Measurements from ENCODE around the gene DYRK1B.
"Not testable (repeated sequence)": the region's sequence is repeated elsewhere in the genome, so short reads cannot be mapped to it uniquely, and the experiment has no call there.

The DYRK1B gene

DNA sequence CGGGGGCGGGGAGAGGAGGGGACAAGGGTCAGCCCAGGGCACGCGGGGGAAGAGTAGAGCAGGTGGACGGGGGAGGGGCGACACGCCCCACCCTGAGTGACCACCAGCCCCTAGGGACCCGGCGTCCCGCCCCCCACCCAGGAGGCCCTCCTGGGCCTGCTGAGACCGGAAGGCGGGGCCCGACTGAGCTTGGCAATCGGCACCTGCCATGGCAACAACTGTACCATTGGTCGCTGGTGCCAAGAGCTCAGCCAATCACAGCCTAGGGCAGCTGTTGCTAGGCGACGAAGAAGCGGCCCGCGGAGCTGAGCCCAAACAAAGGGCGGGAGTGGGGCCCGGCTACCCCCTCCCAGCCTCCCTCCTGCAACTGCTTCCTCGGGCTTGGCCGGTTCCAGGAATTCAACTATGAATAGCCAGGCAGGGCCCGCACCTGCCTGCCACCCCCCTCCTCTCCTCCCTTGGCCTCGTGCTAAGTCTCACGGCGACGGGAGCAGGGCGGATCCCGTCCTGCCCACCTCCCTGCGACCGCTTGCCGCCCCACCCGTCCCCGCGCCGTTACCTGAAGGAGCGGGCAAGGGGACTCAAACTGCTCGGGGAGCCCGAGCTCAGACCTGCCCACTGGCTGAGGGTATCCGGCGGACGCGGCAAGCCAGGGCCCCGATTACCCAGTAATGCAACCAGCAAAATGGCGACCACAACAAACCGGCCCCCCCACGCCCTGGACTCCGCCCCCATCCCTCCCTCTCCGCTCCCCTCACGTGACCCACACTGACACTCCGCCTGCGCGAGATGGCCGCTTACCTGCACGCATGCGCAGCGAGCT is at the start of gene DYRK1B:
DYRK1B (minus strand) TSS at position 699 of the 823 bp plus-strand sequence. CDS start 2,295 bp downstream, outside the sequence.
- peak; percentile 95 to 98 (median 98) for DNase-seq

DNA sequence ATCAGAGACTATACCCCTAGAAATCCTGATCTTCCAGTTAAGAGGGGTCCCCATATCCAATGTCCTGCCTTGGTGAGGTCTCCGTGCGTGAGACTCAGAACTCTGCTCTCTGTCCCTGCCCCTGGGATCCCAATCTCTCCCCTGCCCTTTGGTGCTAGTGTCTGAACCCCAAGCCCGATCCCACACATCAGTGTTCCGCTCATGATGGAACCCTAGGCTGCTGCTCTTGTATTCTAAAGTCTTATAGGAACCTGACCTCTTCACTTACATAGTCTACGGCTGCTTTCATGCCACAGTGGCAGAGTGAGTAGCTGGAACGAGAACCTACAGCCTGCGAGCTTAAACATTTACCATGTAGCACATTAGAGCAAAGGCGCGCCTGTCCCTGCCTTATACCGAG is 48.7 kb upstream of the DYRK1B start:
- not testable (repeated sequence) for DNase-seq

DNA sequence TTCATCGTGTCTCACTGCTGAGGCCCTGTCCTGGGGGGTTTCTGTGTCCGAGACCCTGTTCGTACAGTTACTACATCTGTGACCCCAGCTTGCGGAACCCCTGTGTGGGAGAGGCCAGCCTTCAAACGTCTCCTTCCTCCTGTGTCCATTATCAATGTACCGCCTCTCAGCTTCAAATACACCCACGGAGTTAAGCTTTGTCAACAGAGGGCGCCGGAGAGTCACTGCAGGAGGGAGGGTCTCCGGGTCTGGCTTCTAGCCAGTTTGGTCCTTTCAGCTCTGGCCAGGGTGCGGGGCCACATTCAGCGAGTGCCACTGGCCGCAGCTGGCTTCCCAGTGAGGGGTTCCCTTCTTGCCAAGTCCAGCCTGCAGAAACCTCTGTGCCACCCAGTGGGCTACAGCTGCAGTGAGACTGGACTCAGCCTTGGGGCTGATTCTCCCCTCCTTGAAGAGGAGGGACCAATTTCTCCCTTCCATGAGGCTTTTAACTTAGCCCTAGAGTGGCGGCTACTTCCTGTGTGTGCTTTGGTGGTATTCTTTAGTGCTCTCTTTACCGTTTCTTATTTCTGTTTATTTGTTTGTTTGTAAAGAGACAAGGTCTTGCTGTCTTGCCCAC is 47.6 kb upstream of the DYRK1B start:
- peak in 3 of 6 experiments; percentile 12 to 46 (median 24) for DNase-seq

DNA sequence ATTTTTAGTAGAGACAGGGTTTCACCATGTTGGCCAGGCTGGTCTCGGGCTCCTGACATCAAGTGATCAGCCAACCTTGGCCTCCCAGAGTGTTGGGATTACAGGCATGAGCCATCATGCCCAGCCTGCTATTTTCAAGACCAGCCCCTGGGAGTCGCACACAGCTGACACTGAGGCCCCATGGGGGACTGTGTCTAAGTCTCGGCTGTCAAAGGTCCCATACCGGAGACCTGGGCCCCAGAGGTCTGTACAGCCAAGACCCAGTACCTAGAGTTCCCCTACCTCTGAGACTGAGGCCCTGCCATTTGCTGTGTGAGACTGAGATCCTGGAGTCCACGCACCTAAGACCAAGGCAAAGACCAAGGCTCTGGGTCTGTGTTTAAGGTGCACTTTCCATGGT is 46.3 kb upstream of the DYRK1B start:
- DNase-seq, result not testable (repeated sequence)

DNA sequence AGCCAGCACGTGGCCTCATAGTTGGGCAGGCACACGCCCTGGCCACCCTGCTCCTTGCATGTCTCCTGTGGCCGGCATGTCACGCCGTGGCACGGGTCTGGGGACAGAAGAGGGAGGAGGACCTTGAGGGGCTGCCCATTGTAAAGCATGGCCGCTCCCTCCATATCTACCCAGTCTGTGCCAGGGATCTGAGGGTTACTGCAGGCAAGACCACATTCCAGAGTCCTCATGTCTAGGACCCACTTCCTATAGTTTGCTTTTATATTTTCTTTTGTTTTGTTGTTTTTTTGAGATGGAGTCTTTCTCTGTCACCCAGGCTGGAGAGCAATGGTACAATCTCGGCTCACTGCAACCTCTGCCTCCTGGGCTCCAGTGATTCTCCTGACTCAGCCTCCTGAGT is 45.8 kb upstream of the DYRK1B start:
- DNase-seq, result not testable (repeated sequence)

DNA sequence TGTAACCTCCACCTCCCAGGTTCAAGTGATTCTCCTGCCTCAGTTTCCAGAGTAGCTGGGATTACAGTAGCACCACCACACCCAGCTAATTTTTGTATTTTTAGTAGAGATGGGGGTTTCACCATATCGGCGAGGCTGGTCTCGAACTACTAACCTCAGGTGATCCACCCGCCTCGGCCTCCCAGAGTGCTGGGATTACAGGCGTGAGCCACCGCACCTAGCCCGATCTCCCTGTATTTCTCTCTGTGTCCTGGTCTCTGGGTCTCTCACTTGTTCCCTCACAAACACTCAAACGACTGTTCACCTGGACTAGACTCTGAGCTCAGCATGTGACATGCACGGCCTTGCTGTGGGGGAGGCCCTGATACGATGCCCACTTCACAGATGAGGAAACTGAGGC is 44.9 kb upstream of the DYRK1B start:
- not testable (repeated sequence) for DNase-seq

DNA sequence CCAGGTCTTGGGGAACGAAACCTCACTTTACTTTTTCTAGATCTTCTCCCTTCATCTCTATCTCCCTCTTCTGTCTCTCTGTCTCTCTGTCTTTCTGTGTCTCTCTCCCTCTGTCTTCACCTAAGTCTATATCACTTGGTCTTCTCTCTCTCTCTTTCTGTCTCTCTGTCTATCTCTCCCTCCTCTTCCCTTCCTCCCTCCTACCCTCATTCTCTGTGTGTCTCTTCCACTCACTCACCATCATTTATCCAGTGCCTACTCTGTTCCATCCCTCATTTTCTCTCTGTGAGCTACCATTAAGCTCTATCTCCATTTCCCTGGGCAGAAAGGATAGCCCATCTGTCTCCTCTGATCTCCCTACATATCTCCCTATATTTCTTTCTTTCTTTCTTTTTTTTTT is 44.4 kb upstream of the DYRK1B start:
- no peak for DNase-seq

DNA sequence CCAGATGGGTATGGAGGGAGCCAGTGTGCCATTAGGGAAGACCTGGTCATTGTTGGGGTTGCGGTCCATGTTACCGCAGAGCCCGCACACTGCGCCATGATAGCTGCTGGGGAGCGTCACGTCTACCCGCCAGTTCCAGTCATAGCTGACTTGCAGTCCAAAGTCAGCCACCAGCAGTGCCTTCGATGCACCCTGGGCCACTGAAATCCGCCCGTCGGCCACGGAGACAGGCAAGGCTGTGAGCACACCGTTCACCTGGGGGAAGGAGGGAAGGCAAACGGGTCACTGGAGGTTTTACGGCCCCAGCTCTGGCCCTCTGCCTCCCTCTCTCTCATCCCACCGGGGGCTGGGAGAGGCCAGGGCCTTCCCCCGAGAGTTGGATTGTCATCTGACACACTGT is 44.0 kb upstream of the DYRK1B start:
- DNase-seq, result not testable (repeated sequence)

DNA sequence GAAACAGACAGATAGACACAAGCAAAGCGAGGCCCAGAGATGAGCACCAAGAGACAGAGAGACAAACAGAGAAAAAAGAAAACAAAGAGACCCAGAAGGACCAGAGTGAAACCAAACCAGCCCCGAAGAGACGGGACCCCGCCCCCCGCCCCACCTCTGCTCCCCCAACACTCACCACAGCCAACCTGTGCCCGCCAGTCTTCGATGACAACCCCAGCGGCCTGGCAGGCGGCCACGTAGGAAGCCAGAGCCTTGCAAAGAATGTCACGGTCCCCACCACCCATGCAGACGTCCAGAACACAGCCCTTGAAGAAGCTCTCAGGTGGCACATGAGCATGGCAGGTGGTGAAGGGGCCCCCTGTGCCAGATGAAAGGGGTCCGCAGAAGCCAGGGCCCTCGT is 43.5 kb upstream of the DYRK1B start:
- DNase-seq, result peak in 1 of 6 experiments; percentile 53

DNA sequence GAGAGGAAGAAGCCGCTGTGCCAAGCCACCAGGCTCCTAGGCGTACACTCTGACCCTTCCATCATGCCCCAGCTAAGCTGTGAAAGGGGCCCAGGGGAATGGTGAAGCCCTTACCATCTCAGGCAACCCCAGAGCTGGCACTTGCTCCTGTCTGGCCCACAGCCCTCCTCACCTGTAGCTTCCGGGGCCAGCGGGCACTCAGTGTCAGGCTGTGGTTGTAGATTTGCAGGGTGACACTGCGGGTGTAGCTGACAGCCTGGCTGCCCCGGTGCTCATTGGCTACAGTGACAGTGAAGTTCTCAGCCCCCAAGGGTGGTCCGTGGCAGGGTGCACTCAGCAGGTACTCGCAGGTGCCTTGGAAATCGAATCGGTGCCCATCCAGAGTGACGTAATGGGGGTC is 42.5 kb upstream of the DYRK1B start:
- DNase-seq, result not testable (repeated sequence)

DNA sequence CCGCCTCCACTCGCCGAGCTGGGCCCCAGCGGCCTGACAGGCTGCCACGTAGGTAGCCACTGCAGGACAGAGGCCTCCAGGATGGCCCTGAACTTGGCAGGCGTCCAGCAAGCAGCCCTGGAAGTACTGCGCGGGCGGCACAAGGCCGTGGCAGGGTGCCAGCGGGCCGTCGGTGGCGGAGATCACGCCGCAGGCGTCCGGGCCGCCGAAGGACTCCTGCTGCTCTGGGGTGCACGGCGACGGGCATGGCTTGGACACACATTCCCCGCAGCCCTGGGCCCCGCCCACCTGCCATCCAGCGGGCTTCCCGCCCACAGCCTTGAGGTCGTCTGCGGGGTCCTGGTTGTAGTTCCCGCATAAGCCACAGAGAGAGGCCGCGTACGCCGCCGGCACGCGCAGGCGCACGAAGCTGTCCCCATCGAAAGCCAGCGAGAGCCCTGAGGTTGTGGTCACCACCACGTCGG is 41.5 kb upstream of the DYRK1B start:
- DNase-seq, result not testable (repeated sequence)

DNA sequence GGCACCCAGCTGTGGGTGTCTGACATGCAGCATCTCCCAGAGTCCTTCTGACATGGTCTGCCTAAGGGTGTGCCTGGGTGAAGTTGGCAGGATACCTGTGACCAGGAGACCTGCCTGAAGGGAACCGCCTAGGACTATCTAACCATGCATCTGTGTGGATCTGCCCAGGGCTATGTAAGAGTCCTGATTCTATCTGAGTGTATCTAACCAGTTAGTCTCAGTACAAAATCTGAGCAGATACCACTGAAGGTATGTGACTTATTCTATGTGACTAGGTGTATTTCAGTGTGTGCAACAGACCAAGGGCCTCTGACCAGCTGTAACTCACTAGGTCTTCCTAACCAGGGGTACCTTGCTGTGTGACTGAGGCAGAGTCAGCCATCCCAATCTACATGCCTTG is 40.4 kb upstream of the DYRK1B start:
- no peak for DNase-seq

DNA sequence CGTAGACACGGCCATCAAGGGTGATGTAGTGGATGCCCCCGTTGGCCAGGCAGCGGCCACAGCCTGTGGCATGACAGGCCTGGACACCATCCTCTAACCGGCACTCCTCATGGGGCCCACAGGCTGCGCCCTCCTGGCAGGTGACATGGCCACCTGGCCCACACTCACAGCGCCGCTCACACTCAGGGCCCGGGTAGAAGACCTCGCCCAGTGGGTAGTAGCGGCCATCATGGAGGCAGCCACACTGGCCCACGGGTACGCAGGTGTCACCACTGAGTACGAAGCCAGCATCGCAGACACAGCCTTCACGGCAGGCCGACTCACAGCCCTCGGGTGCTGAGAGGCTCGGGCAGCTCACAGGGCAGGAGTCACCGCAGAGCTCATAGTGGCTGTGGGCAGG is 39.4 kb upstream of the DYRK1B start:
- no peak for DNase-seq

DNA sequence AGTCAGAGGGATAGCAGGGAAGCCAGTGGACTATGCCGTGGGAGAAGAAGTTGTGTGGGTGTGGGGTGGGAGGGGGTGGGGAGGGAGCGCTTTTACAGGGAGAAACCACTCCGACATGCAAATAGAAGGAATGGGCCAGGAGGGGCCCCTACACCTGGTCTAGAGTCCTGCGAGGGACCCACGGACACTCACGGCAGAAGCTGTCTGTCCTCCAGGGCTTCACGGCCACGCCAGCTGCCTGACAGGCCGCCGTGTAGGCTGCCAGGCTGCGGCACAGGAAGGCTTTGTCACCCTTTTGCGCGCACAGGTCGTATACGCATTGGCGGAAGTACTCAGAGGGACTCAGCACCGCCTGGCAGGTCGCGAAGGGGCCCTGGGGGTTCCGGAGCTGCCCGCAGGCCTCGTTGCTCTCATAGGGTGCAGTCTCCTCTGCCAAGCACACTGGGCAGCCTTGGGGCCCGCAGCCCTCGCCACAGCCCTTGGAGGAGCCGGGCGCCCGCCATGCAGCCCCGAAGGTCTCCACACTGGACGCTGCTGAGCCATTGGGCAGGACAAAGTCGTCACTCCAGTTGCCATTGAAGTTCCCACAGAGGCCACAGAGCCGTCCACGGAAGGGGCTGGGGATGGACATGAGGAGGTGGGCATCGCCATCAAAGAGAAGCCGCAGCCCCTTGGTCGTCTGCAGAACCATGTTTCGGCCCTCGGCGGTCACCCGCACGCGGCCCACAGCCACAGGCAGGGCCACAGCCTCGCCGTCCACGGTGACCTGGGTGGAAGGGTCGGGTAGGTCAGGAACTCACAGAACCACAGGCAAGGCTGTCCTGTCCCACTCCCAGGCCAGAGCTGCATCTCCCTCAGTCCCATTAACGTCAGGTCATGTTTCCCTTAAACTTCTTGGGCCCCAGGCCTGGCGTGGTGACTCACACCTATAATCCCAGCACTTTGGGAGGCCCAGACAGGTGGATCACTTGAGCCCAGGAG is 38.2 kb upstream of the DYRK1B start:
- no peak for DNase-seq

DNA sequence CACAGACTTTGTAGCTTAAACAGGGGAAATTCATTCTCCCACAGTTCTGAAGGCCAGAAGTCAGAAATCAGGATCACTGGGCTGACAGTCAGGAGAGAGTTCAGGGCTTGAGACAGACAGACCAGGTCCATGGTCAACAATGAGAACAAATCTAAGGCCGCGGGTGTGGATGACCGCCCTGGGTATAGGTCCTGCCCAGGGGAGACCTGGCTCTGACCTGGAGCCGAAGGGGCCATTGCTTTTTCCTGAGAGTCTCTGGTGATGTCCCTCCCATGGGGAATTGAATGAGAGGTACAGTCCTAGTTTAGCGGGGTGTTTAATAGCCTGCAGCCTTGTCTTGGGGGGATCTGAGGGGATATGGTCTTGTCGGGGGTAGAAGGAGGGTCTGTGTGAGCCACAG is 37.4 kb upstream of the DYRK1B start:
- no peak for DNase-seq

DNA sequence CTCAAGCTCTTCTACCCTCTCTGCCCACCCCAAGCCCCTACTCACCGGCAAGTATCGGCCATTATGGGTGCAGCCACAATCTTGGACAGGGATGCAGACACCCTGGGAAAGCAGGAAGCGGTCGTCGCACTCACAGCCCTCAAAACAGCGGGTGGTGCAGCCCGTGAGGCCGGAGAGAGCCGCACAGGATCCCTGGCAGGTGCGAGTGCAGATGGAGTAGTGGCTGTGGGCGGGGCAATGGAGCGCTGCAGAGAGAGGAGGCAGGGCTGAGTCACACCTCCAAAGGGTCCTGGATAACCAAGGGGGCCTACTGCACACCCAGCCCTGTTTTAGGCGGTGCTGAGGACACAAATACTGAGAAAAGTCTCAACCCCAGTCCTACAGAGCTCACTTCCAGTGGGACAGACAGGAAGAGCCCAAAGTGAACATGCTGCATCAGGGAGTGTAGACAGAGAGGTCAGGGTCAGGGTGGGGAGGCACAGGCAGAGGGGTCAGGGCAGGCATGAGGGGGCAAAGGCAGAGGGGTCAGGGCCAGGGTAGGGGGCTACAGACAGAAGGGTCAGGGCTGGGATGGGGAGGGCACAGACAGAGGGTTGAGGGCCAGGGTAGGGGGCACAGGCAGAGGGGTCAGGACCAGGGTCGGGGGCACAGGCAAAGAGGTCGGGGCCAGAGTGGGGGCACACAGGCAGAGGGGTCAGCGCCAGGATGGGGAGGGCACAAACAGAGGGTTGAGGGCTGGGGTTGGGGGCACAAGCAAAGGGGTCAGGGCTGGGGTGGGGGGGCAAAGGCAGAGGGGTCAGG is 36.4 kb upstream of the DYRK1B start:
- DNase-seq, result no peak

DNA sequence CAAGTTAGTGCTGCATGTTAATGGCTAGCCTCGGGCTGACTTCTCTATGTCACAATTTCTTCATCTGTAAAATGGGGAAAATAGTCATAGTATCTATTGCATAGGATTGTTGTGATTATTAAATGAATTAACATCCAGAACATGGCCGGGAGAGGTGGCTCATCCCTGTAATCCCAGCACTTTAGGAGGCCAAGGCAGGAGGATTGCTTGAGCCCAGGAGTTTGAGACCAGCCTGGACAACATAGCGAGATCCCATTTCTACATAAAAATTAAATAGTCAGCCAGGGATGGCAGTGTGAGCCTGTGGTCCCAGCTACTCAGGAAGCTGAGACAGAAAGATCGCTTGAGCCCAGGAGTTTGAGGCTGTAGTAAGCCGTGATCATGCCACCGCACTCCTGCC is 34.0 kb upstream of the DYRK1B start:
- DNase-seq, result no peak

DNA sequence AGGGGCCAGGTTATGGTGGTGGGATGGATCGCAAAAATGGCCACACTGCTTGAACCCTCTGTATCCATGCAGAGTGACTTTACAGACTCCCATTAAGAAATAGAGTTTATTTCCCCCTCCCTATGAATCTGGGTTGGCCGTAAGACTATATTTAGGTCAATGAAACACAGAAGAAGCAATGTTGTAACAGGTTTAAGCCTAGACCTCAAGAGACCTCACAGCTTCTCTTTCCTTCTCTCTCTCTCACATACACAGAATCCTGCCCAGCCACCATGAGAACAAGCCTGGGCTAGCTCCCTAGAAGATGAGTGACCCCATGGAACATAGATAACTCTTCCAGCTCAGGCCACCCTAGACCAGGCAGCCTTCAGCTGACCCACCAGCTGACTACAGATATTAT is 33.2 kb upstream of the DYRK1B start:
- DNase-seq, result no peak

DNA sequence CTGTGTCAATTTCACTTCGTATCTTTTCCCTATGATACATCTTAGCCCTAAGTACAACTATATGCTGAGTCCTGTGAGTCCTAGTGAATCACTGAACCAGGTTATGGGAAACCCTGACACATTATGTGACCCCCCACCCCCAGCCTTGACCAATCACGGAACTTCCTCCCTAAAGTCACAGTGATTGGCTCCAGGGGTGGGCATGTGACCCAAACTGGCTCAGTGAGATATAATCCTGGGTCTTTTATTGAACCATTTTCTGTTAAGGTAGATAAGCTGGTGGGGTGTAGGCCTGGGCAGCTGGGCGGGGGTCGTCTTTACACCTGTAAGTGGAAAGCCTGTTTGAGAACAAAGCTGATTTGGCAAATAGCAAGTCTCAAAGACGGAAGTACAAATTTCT is 32.0 kb upstream of the DYRK1B start:
- no peak for DNase-seq

DNA sequence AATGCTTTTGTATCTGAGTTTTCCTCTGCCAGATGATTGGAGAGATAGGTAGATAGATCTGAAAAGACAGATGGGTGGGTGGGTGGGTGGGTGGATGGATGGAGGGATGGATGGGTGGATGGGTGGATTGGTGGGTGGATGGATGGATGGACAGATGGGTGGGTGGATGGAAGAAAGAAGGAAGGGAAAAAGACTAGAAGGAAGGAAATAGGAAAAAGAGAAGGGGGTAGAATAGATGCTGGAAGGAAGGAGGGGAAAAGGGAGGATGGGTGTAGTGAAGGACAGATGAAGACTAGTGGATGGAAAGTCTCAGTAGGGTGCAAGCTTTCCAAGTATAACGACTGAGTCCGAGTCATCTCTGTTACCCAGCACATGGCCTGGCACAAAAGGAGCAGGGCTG is 31.2 kb upstream of the DYRK1B start:
- no peak for DNase-seq

DNA sequence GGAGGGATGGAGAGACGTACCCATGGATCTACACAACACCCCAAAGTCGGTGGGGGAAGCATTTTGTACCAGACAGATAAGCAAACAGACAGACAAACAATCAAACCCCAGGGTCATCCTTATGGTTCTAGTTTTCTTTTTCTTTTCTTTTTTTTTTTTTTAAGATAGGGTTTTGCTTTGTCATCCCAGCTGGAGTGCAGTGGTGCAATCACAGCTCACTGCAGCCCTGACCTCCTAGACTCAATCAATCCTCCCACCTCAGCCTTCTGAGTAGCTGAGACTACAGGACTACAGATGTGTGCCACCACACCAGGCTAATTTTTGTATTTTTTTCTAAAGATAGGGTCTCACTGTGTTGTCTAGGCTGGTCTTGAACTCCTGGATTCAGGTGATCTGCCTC is 30.2 kb upstream of the DYRK1B start:
- DNase-seq, result no peak

DNA sequence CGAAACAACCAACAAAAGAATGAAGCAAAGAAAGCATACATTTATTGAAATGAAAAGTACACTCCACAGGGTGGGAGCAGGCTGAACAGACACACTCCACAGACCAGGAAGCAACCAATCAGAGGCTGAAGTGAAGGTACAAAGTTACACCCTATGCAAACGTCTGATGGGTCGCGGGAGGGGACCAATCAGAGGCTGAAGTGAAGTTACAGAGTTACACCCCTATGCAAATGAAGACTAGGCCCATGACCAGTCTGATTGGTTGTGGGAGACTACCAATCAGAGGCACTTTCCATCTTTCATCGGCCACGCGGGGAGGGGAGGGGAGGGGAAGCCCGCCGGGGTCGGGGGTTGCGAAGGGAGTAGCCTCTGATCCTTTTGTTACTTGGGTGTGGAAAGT is 24.6 kb upstream of the DYRK1B start:
- peak in 1 of 6 experiments; percentile 76 for DNase-seq
